RWPE1 (cell line): ENCODE measurements around the gene CRYBG3.

Experiments
- CTCF ChIA-PET: fragments of 350-600 bp; sonication (Branson Sonifier 250); formaldehyde crosslinking; extraction: SDS; loops from one replicate; lab custom pipeline; 2021; lab: Yijun Ruan, JAX
- POLR2A ChIA-PET: fragments of 400-600 bp; formaldehyde crosslinking; extraction: SDS; loops from one replicate; lab custom pipeline; 2020; ENCODE audit warnings: antibody characterized with exemption; ENCODE audit not compliant: low non-redundant PET; lab: Yijun Ruan, JAX
- DNase-seq: peaks from one replicate; pipeline ENCODE4 v3.0.0; 2012; ENCODE audit warnings: low spot score
- H3K27ac ChIP-seq: fragments of 450-650 bp; 2 replicates; pipeline ENCODE4 v1.5.1; 2017
- TF ChIP-seq, protein P1 (sequence below): fragments of 450-650 bp; conservative IDR thresholded peaks from 2 replicates; pipeline ENCODE4 v1.5.1; 2017; ENCODE audit warnings: low read depth, mild to moderate bottlenecking

The CRYBG3 gene

DNA sequence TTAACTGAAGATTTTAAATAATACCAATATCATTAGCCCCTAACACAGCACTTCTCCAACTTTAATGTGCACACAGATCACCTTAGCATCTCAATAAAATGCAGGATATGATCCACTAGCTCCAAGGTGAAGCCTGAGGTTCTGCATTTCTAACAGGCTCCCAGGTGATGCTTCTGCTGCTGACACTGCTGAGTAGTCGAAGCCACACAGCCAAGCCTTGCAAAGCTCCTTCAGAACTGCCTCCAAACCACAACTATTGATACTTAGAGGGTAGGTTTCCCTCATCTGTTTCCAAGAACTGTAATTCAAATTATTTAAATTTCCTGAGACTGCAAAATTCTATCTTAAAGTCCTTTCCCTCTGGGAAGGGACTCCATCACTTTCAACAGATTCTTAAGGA, 146.6 kb downstream of the CRYBG3 start:
- TF ChIP-seq, protein P1, sequence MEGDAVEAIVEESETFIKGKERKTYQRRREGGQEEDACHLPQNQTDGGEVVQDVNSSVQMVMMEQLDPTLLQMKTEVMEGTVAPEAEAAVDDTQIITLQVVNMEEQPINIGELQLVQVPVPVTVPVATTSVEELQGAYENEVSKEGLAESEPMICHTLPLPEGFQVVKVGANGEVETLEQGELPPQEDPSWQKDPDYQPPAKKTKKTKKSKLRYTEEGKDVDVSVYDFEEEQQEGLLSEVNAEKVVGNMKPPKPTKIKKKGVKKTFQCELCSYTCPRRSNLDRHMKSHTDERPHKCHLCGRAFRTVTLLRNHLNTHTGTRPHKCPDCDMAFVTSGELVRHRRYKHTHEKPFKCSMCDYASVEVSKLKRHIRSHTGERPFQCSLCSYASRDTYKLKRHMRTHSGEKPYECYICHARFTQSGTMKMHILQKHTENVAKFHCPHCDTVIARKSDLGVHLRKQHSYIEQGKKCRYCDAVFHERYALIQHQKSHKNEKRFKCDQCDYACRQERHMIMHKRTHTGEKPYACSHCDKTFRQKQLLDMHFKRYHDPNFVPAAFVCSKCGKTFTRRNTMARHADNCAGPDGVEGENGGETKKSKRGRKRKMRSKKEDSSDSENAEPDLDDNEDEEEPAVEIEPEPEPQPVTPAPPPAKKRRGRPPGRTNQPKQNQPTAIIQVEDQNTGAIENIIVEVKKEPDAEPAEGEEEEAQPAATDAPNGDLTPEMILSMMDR: no peak
- DNase-seq: no peak
- H3K27ac ChIP-seq: no peak overlapping the region
- ChIA-PET POLR2A (no interaction called here), CTCF (interaction anchor here (0.6 to 0.7 kb wide), 2 partner anchors 36 to 933 kb away, joined by 3 to 4 read pairs; partner anchors contain the start of gene DCBLD2)

DNA sequence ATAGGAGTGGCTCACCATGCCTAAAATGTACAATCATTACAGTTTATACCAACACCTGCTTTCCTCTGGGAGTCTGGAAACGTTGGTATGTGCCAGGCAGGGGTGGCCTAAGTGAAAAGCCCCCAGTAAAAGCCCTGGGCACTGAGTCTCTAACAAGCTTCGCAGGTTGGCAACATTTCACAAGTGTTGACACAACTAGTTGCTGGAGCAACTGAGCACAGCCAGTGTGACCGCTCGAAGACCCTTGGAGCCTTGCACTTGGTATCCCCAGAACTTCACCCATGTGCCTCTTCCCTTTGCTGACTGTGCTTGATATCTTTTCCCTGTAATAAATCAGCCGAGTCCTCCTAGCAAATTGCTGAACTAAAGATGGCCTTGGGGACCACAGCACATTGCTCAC, 147.7 kb downstream of the CRYBG3 start:
- TF ChIP-seq, protein P1: no peak
- no peak for DNase-seq
- no peak overlapping the region for H3K27ac ChIP-seq
- ChIA-PET CTCF (no interaction called here), POLR2A (no interaction called here)

DNA sequence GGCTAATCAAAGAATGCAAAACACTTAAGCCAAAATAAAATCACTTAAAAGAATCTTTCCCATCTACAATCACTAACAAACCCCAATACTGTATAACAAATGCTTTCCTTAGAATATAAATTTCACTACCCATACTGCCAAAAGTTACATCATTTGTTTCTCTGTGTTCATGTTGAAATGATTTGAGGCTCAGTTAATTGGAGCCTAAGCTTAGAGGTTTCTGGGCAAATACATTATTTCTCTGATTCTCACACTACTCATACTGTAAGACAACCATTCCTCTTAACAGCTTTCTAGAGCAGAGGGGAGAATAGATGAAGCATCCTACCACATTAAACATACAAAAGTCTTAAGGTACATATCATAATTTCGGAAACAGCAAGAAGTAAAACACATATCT, 148.3 kb downstream of the CRYBG3 start:
- TF ChIP-seq, protein P1: no peak
- ChIA-PET POLR2A (no interaction called here), CTCF (no interaction called here)
- no peak for DNase-seq
- H3K27ac ChIP-seq: no peak overlapping the region

DNA sequence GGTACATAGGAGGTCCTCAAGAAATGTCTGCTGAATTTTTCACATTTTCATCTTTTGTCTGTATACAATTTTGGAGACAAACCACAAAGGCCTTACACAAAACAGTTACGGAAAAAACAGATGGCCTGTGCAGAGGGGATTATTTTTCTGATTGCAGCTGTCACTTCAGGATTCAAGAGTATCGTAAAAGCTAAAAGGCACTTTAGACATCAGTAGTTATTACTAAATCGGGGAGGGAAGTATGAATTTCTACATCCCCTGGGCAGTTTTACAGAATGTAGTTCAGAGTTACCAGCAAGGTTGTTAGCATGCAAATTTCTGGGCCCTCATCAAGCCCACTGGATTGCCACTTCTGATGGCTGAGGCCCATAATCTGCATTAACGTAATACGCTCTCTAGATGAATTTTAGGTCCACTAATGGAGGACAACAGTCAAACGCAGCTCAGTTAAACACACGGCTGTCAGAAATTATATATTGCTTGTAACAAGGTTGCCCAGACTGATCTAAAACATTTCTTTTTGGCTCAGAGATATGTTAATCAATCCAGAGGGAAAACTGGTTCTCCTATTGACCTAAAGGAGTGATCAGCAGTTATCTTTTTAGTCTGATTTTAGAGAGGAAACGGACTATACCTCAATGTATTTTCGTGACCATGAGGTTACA, 149.3 kb downstream of the CRYBG3 start:
- H3K27ac ChIP-seq: no peak overlapping the region
- DNase-seq: no peak
- TF ChIP-seq, protein P1: no peak
- POLR2A ChIA-PET: no interaction called here
- CTCF ChIA-PET: interaction anchor here (0.8 to 1.0 kb wide), 2 partner anchors 50 to 55 kb away, joined by 3 to 8 read pairs; no protein-coding TSS in a partner anchor

DNA sequence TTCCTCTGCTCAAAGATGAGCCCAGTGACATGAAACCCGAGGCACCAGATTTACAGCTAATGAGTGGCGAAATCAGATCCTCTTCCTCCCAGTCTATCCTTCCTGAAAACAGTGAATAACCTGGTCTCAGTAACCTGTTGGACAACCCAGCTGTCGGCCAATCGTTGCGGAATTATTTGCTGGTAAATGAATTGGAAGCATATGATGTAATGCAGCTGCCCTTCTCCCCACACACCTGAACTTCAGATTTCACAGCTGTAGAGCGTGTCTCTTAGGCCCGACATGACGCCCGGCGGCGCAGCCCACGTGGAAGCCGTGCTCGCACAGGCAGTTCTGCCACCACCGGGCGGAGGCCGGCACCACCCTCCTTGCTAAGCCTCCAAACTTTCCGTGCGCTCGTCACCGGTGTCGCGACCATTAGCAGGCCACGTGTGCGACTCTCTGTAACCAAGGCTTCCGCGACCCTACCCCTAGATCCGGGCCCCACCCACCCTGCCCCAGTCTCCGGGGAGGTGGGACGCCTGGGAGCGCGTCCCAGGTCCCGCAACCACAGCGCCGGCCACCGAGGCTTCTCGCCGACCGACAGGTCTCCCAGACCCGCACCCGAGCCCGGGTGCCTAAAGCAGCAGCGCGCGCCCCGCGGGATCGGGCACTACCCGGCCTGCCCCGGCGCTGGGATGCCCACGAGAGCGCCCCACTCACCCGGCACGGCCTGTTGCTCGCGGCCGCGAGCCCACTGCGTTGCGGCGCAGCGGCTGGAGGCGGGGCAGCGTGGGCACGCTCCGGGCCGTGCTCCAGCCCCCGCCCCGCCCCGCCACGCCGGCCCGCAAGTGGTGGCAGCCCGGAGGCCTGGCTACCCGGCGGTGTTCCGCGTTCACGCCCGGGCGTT, 150.1 kb downstream of the CRYBG3 start, which contains the start of gene RIOX2:
TSS of gene RIOX2 (minus strand) at position 753 of the 889 bp plus-strand sequence. CDS start 4,838 bp downstream, outside the sequence.
- POLR2A ChIA-PET: interaction anchor here (0.6 kb wide), 1 partner anchor 832 kb away, joined by 3 read pairs; no protein-coding TSS in a partner anchor
- TF ChIP-seq, protein P1: no peak
- DNase-seq: peak; percentile 71
- CTCF ChIA-PET: interaction anchor here (0.8 to 1.0 kb wide), 2 partner anchors 49 to 54 kb away, joined by 3 to 8 read pairs; no protein-coding TSS in a partner anchor
- peak within 1 kb of the TSS; percentile 72 for H3K27ac ChIP-seq

DNA sequence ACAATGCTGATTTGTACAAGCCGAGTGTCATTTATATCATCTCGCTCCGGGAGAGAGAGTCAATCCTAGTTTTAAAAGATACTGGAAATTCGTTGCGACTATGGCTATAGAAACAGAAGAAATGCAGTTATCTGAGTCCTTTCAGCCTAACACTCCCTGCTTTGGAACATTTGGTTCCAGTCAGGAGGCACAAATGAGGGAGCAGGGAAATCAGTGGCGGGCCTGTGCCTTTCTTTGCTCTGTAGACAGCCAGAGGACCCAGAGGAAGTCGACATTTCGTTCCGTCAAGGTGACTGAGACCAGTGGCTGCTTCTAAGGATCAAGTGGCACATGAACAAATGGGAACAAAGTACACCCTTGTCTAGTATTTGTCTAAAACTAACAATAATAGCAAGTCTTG, 151.2 kb downstream of the CRYBG3 start:
- TF ChIP-seq, protein P1: no peak
- CTCF ChIA-PET: no interaction called here
- POLR2A ChIA-PET: no interaction called here
- H3K27ac ChIP-seq: no peak overlapping the region
- no peak for DNase-seq
